ENCODE results near the gene HEPH.

Gene HEPH

DNA sequence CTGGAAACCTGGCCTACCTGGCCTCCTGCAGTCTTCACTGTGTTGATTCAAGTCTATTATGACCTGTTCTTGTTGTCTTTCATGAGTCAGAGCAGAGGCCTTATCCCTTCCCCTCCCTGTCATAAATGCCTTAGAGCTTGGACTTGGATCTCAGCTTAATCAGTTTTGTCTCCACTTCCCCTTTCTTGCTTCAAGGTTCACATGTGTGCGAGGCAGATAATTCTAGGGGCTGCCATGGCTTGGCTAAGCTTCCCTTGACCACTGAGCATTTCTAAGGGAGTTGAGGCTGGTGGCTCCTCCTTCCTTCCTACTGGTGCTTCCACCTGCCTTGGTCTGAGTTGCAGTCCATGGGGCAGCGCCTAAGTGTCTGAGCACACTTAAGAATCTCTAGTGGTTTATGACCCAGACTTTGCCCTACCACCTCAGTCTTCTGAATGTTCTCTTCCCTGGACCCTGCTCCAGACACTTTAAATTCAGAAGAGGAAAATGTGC lies 1.7 kb upstream of the HEPH start:
- Histone ChIP-seq H3K4me3 (ENCODE audit: low read length) (no peak overlapping the region), H3K9ac (ENCODE audit: low read length) (no peak overlapping the region), H3K27me3 (ENCODE audit: low read depth, low read length) (no peaks in the 10 kb centered on the region), H3K36me3 (replicated peaks; ENCODE audit: low read depth, low read length) (no peaks in the 10 kb centered on the region), H4K20me1 (ENCODE audit: insufficient read depth, low read length) (no peaks in the 10 kb centered on the region), H3K79me2 (ENCODE audit: low read length) (no peaks in the 10 kb centered on the region), H3K27ac (ENCODE audit: low read length) (no peak overlapping the region), H3K4me2 (ENCODE audit: low read length) (no peak overlapping the region), H3K4me1 (ENCODE audit: low read length) (no peaks in the 10 kb centered on the region; the same call in 1 of the 2 replicates), H2AFZ (ENCODE audit: low read depth, low read length) (no peak overlapping the region), H3K9me3 (ENCODE audit: insufficient read depth, low read length) (no peaks in the 10 kb centered on the region)
- TF ChIP-seq EZH2phosphoT487 (IDR thresholded peaks at IDR 0.05; ENCODE audit: low read depth), result no peak
- TF ChIP-seq, protein P1, sequence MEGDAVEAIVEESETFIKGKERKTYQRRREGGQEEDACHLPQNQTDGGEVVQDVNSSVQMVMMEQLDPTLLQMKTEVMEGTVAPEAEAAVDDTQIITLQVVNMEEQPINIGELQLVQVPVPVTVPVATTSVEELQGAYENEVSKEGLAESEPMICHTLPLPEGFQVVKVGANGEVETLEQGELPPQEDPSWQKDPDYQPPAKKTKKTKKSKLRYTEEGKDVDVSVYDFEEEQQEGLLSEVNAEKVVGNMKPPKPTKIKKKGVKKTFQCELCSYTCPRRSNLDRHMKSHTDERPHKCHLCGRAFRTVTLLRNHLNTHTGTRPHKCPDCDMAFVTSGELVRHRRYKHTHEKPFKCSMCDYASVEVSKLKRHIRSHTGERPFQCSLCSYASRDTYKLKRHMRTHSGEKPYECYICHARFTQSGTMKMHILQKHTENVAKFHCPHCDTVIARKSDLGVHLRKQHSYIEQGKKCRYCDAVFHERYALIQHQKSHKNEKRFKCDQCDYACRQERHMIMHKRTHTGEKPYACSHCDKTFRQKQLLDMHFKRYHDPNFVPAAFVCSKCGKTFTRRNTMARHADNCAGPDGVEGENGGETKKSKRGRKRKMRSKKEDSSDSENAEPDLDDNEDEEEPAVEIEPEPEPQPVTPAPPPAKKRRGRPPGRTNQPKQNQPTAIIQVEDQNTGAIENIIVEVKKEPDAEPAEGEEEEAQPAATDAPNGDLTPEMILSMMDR (IDR thresholded peaks at IDR 0.05; ENCODE audit: low read depth, low read length), result no peak

DNA sequence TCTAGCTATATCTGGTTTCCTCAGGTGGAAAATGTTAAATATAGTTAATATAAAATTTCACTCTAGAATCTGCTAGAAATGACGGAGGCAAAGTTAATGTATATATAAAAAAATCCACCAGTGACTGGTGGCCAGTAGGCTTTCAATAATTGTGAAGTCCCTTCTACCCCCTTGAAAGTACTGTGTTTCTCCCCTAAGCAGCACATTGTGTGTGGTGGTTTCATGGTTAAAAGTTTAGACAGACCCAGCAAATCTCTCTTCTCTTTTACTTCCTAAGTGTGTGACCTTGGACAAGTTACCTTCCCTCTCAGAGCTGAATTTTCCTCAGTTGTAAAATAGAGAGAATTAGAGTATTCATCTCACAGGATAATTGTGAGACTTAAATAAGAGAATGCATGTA lies 600 bp upstream of the HEPH start:
- no peaks in the 10 kb centered on the region for H3K27me3 ChIP-seq (ENCODE audit: low read depth, low read length)
- H3K79me2 ChIP-seq (ENCODE audit: low read length), result no peaks in the 10 kb centered on the region
- no peak overlapping the region for H3K9ac ChIP-seq (ENCODE audit: low read length)
- no peaks in the 10 kb centered on the region for H4K20me1 ChIP-seq (ENCODE audit: insufficient read depth, low read length)
- H3K27ac ChIP-seq (ENCODE audit: low read length), result no peak overlapping the region
- no peak overlapping the region for H2AFZ ChIP-seq (ENCODE audit: low read depth, low read length)
- no peaks in the 10 kb centered on the region; the same call in 1 of the 2 replicates for H3K4me1 ChIP-seq (ENCODE audit: low read length)
- H3K4me3 ChIP-seq (ENCODE audit: low read length), result no peak overlapping the region
- no peaks in the 10 kb centered on the region for H3K36me3 ChIP-seq (replicated peaks; ENCODE audit: low read depth, low read length)
- TF ChIP-seq, protein P1 (IDR thresholded peaks at IDR 0.05; ENCODE audit: low read depth, low read length), result no peak
- TF ChIP-seq EZH2phosphoT487 (IDR thresholded peaks at IDR 0.05; ENCODE audit: low read depth), result no peak
- no peak overlapping the region for H3K4me2 ChIP-seq (ENCODE audit: low read length)
- H3K9me3 ChIP-seq (ENCODE audit: insufficient read depth, low read length), result no peaks in the 10 kb centered on the region

DNA sequence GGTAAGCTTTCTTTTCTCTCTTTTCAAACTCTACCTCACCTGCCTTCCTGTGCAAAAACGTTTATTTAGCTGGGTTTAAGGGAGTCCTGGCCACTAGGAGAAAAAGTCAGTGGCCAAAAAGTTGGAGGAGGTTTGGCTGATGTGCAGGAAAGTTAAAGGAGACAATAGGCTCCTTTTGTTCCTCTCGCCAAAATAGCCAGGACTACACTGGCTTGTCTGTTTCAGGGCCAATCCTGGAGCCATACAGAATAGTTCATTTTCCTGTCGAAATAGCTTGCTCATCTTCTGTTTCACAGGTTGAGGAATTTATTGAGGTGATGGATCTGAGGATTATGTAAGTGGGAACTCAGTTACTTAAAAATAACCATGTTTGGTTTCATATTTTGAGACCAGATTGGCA lies 423 bp downstream of the HEPH start:
- Histone ChIP-seq H3K79me2 (ENCODE audit: low read length) (no peaks in the 10 kb centered on the region), H4K20me1 (ENCODE audit: insufficient read depth, low read length) (no peaks in the 10 kb centered on the region), H3K4me2 (ENCODE audit: low read length) (no peak overlapping the region), H2AFZ (ENCODE audit: low read depth, low read length) (no peak overlapping the region), H3K27ac (ENCODE audit: low read length) (no peak overlapping the region), H3K9me3 (ENCODE audit: insufficient read depth, low read length) (no peaks in the 10 kb centered on the region), H3K4me1 (ENCODE audit: low read length) (no peaks in the 10 kb centered on the region; the same call in 1 of the 2 replicates), H3K9ac (ENCODE audit: low read length) (no peak overlapping the region), H3K27me3 (ENCODE audit: low read depth, low read length) (no peaks in the 10 kb centered on the region), H3K4me3 (ENCODE audit: low read length) (no peak overlapping the region), H3K36me3 (replicated peaks; ENCODE audit: low read depth, low read length) (no peaks in the 10 kb centered on the region)
- TF ChIP-seq EZH2phosphoT487 (IDR thresholded peaks at IDR 0.05; ENCODE audit: low read depth), result no peak
- TF ChIP-seq, protein P1 (IDR thresholded peaks at IDR 0.05; ENCODE audit: low read depth, low read length), result no peak

DNA sequence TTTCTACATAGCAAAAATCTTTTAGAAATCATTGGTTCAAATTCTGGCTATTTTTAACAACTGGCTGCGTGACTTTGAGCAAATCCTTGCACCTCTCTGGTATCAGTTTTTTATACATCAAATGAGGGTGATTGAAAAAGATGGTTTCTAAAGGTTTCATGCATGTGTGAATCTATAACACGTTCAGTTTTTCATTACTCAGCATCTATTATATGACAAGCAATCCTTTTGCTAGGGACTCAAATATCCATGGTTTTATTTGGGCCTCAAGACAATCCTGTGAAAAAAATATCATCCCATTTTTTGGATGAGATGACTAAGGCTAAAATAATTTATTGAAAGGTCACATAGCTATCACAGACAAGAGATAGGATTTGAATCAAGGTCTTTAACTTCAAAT lies 884 bp downstream of the HEPH start:
- H3K36me3 ChIP-seq (replicated peaks; ENCODE audit: low read depth, low read length), result no peaks in the 10 kb centered on the region
- no peak overlapping the region for H3K4me2 ChIP-seq (ENCODE audit: low read length)
- no peaks in the 10 kb centered on the region; the same call in 1 of the 2 replicates for H3K4me1 ChIP-seq (ENCODE audit: low read length)
- H3K4me3 ChIP-seq (ENCODE audit: low read length), result no peak overlapping the region
- no peak for TF ChIP-seq EZH2phosphoT487 (IDR thresholded peaks at IDR 0.05; ENCODE audit: low read depth)
- TF ChIP-seq, protein P1 (IDR thresholded peaks at IDR 0.05; ENCODE audit: low read depth, low read length), result no peak
- no peaks in the 10 kb centered on the region for H3K27me3 ChIP-seq (ENCODE audit: low read depth, low read length)
- H2AFZ ChIP-seq (ENCODE audit: low read depth, low read length), result no peak overlapping the region
- no peak overlapping the region for H3K9ac ChIP-seq (ENCODE audit: low read length)
- H3K9me3 ChIP-seq (ENCODE audit: insufficient read depth, low read length), result no peaks in the 10 kb centered on the region
- H3K79me2 ChIP-seq (ENCODE audit: low read length), result no peaks in the 10 kb centered on the region
- no peak overlapping the region for H3K27ac ChIP-seq (ENCODE audit: low read length)
- no peaks in the 10 kb centered on the region for H4K20me1 ChIP-seq (ENCODE audit: insufficient read depth, low read length)
